Activated CD8-positive, alpha-beta memory T cell treated with anti-CD3 and anti-CD28 coated beads, Interleukin-2, amount 10 ng/mL, durations not matched to agents 7 days and 5 days (primary cell): ENCODE data around the gene OBI1. TPM values are rescaled to one million over a fixed set of nuclear protein-coding genes. Genes with fewer than 3 reads are reported as not detected.
A peak's percentile ranks its signal among the peaks of the same experiment; 100 is the strongest.

Source experiments
- ATAC-seq: fragments of 150-1000 bp; cut with Tn5 transposase; one replicate; pipeline ENCODE4 v1.10.0; 2021; ENCODE audit warnings: moderate library complexity
- CTCF ChIA-PET: fragments of 350-600 bp; sonication (Branson Sonifier 250); formaldehyde crosslinking; loops from one replicate; lab custom pipeline; 2021; ENCODE audit warnings: antibody characterized with exemption; lab: Charles Lee
- DNase-seq: peaks from one replicate; pipeline ENCODE4 v3.0.0-alpha.2; 2020
- H3K27ac Mint-ChIP-seq: one replicate; pipeline ENCODE4 v1.8.0; 2021; ENCODE audit warnings: mild to moderate bottlenecking, mixed read lengths
- H3K27me3 Mint-ChIP-seq: one replicate; pipeline ENCODE4 v1.8.0; 2021; ENCODE audit warnings: mixed read lengths
- H3K36me3 Mint-ChIP-seq: one replicate; pipeline ENCODE4 v1.8.0; 2021; ENCODE audit warnings: mild to moderate bottlenecking, mixed read lengths
- H3K4me1 Mint-ChIP-seq: one replicate; pipeline ENCODE4 v1.8.0; 2021; ENCODE audit warnings: mixed read lengths
- H3K4me3 Mint-ChIP-seq: one replicate; pipeline ENCODE4 v1.8.0; 2021; ENCODE audit warnings: mild to moderate bottlenecking, moderate library complexity, mixed read lengths
- H3K9me3 Mint-ChIP-seq: one replicate; pipeline ENCODE4 v1.8.0; 2022; ENCODE audit warnings: low read depth, mixed read lengths
- total RNA-seq, 2 experiments: library from RNA; stranded (reverse); gene quantifications; one replicate each; pipeline ENCODE4 v1.2.3, GENCODE V29; 2021

OBI1 gene
- total RNA-seq, 2 experiments from 2014 or later = 18.1 to 21.1 TPM

DNA sequence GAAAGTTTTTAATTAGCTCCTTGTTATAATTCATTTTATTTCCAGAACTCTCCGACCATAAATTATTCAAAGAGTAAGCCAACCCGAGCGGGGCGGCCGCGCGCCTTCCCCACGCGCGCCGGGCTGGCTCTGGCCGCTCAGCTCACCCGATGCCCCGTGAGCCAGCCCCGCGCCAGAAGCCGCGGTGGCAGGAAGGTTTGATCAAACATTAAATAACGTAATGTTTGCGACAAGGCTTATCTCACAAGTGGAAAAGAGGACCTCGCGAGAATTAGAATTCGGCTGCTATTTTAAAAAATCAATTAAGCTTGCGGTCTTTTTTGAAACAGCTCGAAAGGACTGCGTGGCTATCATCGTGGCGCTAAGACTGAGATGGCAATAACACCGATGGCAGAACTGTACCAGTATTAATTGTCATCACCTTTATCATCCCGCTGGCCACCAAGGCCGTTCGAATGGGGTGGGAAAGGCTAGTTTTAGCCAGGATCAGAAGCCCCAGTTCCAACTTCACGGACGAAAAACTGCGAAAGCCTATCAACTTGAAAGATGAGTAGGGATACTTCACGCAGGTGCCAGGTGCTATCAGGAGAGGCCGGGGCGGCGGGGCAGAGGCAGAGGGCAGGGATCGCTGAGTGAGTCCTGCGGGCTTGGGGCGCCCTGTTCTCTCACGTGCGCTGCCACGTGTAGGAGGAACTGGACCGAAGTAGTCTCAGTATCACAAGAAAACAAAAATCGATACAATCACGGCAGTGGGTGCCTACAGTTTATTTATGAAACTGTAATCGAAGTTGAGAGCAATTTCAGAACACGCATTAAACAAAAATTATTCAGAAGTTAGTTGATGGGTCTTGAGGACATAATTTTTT lies 62.0 kb downstream of the OBI1 start:
- ATAC-seq = no peak
- H3K36me3 Mint-ChIP-seq = peaks cover 3% of the 10 kb centered on the region
- H3K4me3 Mint-ChIP-seq = no peak overlapping the region
- DNase-seq = no peak
- no peak overlapping the region for H3K27ac Mint-ChIP-seq
- H3K27me3 Mint-ChIP-seq = peaks cover 92% of the 10 kb centered on the region
- no peaks in the 10 kb centered on the region for H3K9me3 Mint-ChIP-seq
- peaks cover 11% of the 10 kb centered on the region for H3K4me1 Mint-ChIP-seq
- CTCF ChIA-PET = no interaction called here

DNA sequence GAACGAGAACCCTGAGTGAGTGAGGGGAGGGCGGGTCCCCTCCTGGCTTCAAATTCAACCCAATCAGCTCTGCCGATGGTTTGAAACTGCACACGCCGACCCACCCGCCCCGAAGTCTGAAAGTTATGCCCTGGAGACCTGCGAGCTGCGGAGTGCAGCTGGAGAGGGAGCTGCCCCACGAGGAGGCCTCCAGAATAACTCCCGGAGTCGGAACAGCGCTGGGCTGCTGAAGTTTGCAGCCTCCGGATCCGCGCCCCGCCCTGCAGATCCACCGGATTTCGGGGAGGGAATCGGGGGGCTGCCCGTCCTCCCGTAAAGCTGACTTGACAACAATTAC lies 62.6 kb downstream of the OBI1 start:
- Mint-ChIP-seq H3K27ac (no peak overlapping the region), H3K4me1 (peaks cover 9% of the 10 kb centered on the region), H3K36me3 (peaks cover 3% of the 10 kb centered on the region), H3K27me3 (peaks cover 93% of the 10 kb centered on the region), H3K4me3 (no peak overlapping the region), H3K9me3 (no peaks in the 10 kb centered on the region)
- CTCF ChIA-PET = no interaction called here
- ATAC-seq (no peak), DNase-seq (no peak)

DNA sequence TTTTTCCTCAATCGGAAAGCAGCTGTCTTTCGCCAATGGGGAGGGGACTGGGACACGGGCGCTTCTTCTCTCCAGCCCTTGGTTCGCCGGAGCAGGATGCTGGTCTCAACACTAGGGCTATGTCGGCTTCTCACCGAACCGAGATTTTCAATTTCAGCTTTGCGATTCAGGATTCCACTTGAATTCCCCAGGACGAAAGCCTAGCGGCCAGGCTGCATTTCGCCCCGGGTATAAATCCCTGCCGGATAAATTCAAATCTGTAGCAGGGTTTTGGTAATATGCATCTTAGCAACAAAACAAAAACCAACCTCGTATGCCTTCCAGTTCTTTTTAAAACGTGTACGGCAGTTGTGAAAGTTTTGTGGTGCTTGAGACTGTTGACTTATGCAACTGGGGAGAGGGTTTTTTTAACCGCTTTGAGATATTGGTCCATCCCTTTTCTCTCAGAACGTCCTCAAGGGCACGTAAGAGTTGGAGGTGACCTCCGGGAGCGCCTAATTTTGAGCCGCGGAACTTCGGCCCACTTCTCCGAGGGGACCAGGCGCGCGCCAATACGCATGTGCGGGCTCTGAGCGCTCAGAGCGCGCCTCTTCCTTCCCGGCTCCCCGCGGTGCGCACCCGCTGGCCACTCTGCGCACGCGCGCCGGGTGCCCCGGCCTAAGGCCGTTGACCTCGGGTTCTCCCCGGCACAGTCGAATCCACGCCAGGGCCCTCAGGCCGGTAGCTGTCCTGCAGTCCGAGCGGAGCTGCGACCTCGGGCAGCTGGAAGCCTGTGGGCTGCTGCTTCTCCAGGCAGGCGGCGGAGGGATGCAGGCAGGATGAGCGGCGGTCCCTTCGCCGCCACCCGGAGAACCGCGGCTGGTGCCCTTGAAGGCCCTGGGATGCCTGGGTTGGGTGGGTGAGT lies 63.2 kb downstream of the OBI1 start:
- Mint-ChIP-seq H3K27me3 (peaks cover 90% of the 10 kb centered on the region), H3K9me3 (no peaks in the 10 kb centered on the region), H3K27ac (peak overlapping the region; percentile 67), H3K4me3 (no peak overlapping the region), H3K36me3 (peaks cover 2% of the 10 kb centered on the region), H3K4me1 (peaks cover 2% of the 10 kb centered on the region)
- ATAC-seq (no peak), DNase-seq (no peak)
- CTCF ChIA-PET = no interaction called here

DNA sequence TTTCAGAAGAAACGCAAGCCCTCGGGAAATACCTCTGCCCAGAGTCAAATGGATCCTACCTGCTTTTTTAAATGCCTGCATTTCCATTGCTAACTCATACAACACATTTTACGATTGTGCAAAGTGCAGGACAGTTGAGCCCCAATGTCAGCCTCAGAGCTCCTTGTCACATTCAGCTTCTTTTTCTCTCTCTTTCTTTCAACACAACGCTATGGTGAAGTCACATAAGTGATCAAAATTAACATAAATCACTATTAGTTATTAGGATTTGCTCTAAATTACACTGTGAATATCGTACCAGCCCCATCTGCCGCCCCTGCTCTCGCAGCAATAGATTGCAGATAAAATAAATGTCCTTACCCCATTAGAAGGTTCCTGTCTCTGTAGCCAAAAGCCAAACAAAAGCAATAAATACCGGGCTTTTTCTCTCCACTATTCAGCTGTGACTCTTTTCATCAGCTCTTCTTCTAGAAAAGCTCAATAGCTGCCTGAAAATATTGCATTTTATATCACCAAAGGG lies 64.4 kb downstream of the OBI1 start:
- peak overlapping the region; percentile 64 for H3K27ac Mint-ChIP-seq
- CTCF ChIA-PET = no interaction called here
- H3K36me3 Mint-ChIP-seq = no peaks in the 10 kb centered on the region
- peaks cover 2% of the 10 kb centered on the region for H3K4me1 Mint-ChIP-seq
- DNase-seq (no peak), ATAC-seq (no peak)
- no peak overlapping the region for H3K4me3 Mint-ChIP-seq
- no peaks in the 10 kb centered on the region for H3K9me3 Mint-ChIP-seq
- peaks cover 88% of the 10 kb centered on the region for H3K27me3 Mint-ChIP-seq

GRCh38 chr13:78593652-78594455 lies 65.1 kb downstream of the OBI1 start:
- Mint-ChIP-seq H3K27ac (peak overlapping the region; percentile 64), H3K9me3 (no peaks in the 10 kb centered on the region), H3K4me3 (no peak overlapping the region), H3K36me3 (no peaks in the 10 kb centered on the region), H3K4me1 (peaks cover 2% of the 10 kb centered on the region), H3K27me3 (peaks cover 87% of the 10 kb centered on the region)
- CTCF ChIA-PET = no interaction called here
- DNase-seq = no peak
- ATAC-seq = no peak

GRCh38 chr13:78593129-78593528 lies 65.8 kb downstream of the OBI1 start:
- Mint-ChIP-seq H3K27ac (no peak overlapping the region), H3K36me3 (no peaks in the 10 kb centered on the region), H3K27me3 (peaks cover 85% of the 10 kb centered on the region), H3K9me3 (no peaks in the 10 kb centered on the region), H3K4me3 (no peak overlapping the region), H3K4me1 (peaks cover 2% of the 10 kb centered on the region)
- ATAC-seq (no peak), DNase-seq (no peak)
- CTCF ChIA-PET = no interaction called here

DNA sequence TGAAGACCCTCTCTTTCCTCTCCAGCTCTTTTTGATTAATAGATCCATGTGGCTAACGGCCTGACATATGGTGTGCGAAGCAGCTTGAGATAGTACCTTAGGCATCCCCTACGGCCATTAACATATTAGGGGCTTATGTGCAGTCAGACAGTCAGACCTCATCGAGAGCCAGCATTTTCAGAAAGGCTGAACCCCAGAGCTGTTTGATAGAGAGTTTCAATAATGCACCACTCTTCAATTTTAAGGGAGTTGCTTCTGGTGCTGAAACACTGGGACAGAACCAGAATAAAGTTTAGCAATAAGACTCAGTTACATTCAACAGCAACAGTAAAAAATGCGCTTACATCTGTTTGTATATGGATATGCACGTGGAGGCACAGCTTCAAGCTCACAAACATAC lies 66.4 kb downstream of the OBI1 start:
- Mint-ChIP-seq H3K4me3 (no peak overlapping the region), H3K36me3 (no peaks in the 10 kb centered on the region), H3K4me1 (peaks cover 2% of the 10 kb centered on the region), H3K27ac (no peak overlapping the region), H3K9me3 (no peaks in the 10 kb centered on the region), H3K27me3 (peaks cover 87% of the 10 kb centered on the region)
- DNase-seq (no peak), ATAC-seq (no peak)
- CTCF ChIA-PET = no interaction called here

GRCh38 chr13:78589206-78589605 lies 69.7 kb downstream of the OBI1 start:
- Mint-ChIP-seq H3K27ac (no peak overlapping the region), H3K36me3 (no peaks in the 10 kb centered on the region), H3K4me1 (no peaks in the 10 kb centered on the region), H3K4me3 (no peak overlapping the region), H3K27me3 (peaks cover 78% of the 10 kb centered on the region), H3K9me3 (peaks cover 3% of the 10 kb centered on the region)
- no peak for ATAC-seq
- CTCF ChIA-PET = interaction anchor here (0.7 kb wide), 1 partner anchor 448 kb away, joined by 3 read pairs; no protein-coding TSS in a partner anchor
- no peak for DNase-seq

- Mint-ChIP-seq H3K27ac (no peak overlapping the region), H3K4me1 (no peaks in the 10 kb centered on the region), H3K27me3 (peaks cover 62% of the 10 kb centered on the region), H3K36me3 (no peaks in the 10 kb centered on the region), H3K4me3 (no peak overlapping the region), H3K9me3 (peaks cover 3% of the 10 kb centered on the region)
- CTCF ChIA-PET = interaction anchor here (1.0 kb wide), 1 partner anchor 466 kb away, joined by 3 read pairs; no protein-coding TSS in a partner anchor
- DNase-seq (no peak), ATAC-seq (no peak)
Observed at GRCh38 chr13:78587395-78587794, 71.6 kb downstream of the OBI1 start.

DNA sequence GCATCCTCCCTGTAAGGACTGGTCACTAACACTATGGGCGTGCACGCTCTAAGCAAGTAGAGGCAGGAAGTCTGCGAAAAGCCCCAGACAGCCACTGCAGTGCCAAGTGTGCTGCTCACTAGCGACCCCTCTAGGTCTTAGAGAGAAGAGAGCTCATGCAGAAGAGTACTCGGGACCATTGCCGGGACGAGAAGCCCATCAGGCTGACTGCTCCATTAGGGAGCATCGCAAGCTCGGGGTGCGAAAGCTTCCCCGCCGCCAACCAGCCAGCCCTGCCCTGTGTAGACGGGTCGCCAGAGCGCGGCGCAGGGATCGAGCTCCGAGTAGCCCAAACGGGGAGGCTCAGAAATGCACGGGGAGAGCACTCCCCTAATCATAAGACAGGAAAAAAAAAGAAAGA lies 72.2 kb downstream of the OBI1 start:
- Mint-ChIP-seq H3K9me3 (peaks cover 3% of the 10 kb centered on the region), H3K4me1 (no peaks in the 10 kb centered on the region), H3K4me3 (no peak overlapping the region), H3K36me3 (no peaks in the 10 kb centered on the region), H3K27me3 (peaks cover 56% of the 10 kb centered on the region), H3K27ac (no peak overlapping the region)
- no peak for DNase-seq
- ATAC-seq = no peak
- CTCF ChIA-PET = interaction anchor here (1.0 kb wide), 1 partner anchor 466 kb away, joined by 3 read pairs; no protein-coding TSS in a partner anchor

GRCh38 chr13:78576261-78576660 lies 82.7 kb downstream of the OBI1 start:
- CTCF ChIA-PET = no interaction called here
- Mint-ChIP-seq H3K4me1 (no peaks in the 10 kb centered on the region), H3K4me3 (no peak overlapping the region), H3K27ac (no peak overlapping the region), H3K27me3 (peaks cover 21% of the 10 kb centered on the region), H3K36me3 (no peaks in the 10 kb centered on the region), H3K9me3 (no peaks in the 10 kb centered on the region)
- ATAC-seq (no peak), DNase-seq (no peak)

DNA sequence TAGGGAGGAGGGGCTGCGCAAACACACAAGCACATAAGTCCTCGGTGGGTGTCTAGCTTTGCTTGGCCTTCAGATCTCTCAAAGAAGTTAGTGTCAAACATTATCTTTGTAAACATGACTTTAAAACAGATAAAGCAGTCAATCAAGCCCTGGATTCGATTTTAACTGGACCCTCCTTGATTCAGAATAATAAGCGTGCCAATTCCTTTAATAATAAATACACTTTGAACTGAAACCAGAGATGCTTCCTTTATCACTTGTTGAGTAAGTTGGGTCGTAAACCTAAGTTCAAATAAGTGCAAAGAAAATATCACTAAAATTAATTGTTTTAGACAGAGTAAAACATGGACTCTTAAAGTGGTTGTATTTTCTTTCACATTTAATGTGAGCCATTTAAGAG lies 86.5 kb downstream of the OBI1 start:
- no peak for DNase-seq
- Mint-ChIP-seq H3K36me3 (no peaks in the 10 kb centered on the region), H3K4me1 (no peaks in the 10 kb centered on the region), H3K27ac (no peak overlapping the region), H3K4me3 (no peak overlapping the region), H3K27me3 (peaks cover 7% of the 10 kb centered on the region), H3K9me3 (no peaks in the 10 kb centered on the region)
- CTCF ChIA-PET = no interaction called here
- ATAC-seq = no peak

- CTCF ChIA-PET = no interaction called here
Observed at GRCh38 chr13:78569029-78569428, 89.9 kb downstream of the OBI1 start.

More at GRCh38 chr13:78569029-78569428, 89.9 kb downstream of the OBI1 start:
- H3K9me3 Mint-ChIP-seq = no peaks in the 10 kb centered on the region
- ATAC-seq (no peak), DNase-seq (no peak)
- H3K36me3 Mint-ChIP-seq = no peaks in the 10 kb centered on the region
- no peak overlapping the region for H3K27ac Mint-ChIP-seq
- H3K4me1 Mint-ChIP-seq = no peaks in the 10 kb centered on the region
- peaks cover 7% of the 10 kb centered on the region for H3K27me3 Mint-ChIP-seq
- no peak overlapping the region for H3K4me3 Mint-ChIP-seq
